Kidney tubule cell (primary cell): ENCODE data around the gene SPARC.

ENCODE experiments used
- DNase-seq: peaks from one replicate; pipeline ENCODE4 v3.0.0-alpha.2; 2018; ENCODE audit warnings: low spot score

The SPARC gene

GRCh38 chr5:151678713-151679112 lies 8.0 kb downstream of the SPARC start:
- no peak for DNase-seq

- no peak for DNase-seq
Observed at GRCh38 chr5:151677776-151678545, 8.8 kb downstream of the SPARC start.

DNA sequence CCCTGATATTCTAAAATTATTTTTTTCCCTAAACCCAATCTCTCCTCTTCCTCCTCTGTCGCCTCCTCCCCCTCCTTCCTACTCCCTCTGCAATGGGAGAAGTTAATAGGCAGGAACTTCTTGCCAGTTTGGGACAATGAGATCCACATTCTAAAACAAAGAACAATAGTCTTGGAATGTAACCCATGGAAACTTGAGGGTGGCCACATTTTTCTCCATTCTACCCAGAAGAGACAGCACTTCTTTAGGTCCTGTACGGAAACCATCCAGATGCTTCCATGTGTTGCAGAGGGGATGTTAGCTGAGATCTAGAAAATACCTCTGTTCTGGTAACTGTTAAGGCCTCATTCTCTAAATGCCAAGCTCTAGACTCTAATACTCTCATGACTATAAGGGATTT lies 10.0 kb downstream of the SPARC start:
- DNase-seq, result no peak

GRCh38 chr5:151676314-151676712 lies 10.4 kb downstream of the SPARC start:
- DNase-seq, result no peak

GRCh38 chr5:151675611-151676313 lies 11.0 kb downstream of the SPARC start:
- peak; percentile 76 for DNase-seq

DNA sequence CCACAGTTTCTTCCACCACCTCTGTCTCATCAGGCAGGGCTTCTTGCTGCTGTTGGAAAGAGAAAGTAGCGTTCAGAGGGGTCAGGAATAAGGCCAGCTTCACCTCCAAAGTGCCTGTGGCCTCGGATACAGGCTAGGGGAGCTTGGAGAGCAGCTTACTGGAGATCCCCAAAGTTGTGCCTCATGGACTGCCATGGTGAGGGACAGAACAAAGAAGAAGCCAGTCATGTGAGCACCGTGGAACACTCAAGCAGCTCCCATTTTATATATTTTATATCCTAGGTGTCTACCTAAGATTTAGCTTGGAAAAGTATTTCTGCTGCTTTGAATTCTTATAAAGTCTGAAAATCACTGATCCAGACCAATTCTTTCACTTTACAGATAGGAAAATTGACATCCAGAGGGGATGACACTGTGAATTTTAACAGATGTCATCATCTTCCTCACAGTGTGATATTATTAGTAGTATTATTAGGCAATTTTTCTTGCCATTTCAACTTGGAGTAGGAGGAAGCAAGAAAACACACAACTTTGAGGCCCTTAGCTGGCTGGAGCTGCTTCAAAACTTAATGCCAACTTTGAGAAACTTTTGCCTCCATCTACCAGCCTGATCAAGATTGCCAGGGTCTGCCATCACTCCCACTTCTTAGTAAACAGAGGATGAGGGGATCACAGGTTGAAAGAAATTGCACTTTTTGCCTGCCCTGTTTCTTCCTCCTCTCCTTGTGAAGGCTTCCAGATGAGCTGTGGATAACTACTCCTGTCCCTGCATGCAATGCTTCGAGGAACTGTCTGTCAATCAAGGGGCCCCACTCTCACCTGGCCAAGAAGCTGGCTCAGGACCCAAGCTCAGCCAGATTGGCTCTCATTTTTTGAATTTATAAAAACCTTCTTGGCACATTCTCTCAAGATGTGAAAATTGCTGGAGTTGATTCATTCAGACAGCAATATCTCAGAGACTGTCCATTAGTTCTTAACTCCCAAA lies 11.8 kb downstream of the SPARC start:
- no peak for DNase-seq

- no peak for DNase-seq
Observed at GRCh38 chr5:151673421-151673820, 13.3 kb downstream of the SPARC start.

- DNase-seq, result no peak
Observed at GRCh38 chr5:151672516-151672915, 14.2 kb downstream of the SPARC start.

DNA sequence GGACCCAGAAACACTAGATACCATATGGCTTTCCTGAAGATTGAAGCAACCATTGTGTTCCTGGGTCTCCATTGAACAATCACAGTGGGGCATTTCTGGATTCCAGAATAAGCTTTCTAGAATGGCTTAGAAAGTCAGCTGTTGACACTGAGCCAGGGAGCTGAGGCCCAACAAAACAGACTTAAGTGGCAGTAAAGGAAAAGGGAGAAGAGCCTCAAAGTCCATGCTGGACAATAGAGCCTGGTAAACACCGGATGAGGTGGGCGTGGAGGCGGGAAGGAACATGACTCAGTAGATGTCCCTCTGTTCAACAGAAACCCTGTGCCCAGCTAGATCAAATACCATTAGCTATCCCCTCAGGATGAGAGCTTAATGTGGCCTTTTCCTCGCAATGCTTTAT lies 14.8 kb downstream of the SPARC start:
- DNase-seq, result no peak

DNA sequence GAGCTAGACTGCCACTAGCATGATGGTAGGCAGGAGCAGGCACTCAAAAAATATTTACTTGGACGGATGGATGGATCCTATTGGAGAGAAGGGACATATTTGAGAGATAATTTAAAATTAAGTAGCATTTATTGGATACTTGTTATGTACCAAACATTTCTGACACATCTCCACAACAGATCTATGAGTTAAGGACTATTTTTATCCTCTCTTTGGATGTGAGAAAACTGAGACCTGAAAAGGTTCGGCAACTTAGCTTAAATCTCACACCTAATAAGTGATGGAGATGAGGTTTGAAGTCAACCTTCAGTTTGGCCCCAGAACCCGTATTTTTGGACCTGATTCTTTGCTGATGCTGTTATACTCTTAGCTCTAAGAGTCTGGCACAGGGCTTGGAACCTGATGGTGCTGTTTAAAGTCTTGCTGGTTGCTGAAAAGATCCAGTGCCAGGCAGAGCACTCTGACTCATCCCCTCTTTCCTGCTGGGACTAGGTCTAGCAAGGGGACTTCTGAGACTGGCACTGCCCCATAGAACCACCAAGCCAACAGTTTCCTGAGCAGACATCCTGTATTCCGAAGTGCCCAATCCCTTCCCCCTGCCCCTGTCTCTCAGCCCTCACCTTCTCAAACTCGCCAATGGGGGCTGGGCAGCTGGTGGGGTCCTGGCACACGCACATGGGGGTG lies 15.6 kb downstream of the SPARC start:
- DNase-seq, result peak; percentile 44

- DNase-seq, result no peak
Observed at GRCh38 chr5:151670083-151670686, 16.5 kb downstream of the SPARC start.

GRCh38 chr5:151667083-151667482 lies 19.6 kb downstream of the SPARC start:
- no peak for DNase-seq

DNA sequence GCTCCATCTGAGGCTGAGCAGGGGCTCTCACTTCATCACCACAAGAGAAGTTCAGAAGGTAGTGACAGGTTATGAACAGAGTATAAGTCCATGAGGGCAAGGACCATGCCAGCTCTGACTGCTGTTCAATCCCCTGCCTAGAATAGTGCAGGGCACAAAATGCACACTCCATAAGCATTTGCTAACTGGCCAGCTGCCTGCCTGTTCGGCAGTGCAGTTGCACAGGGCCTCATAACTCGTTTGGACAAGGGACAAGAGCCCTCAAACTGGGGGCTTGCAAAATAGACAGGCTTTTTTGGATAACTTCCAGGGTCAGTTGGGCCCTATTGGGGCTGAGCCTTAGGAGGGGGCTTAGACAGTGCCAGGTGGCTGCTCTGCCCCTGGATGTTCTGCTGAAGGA lies 21.1 kb downstream of the SPARC start:
- no peak for DNase-seq

- no peak for DNase-seq
Observed at GRCh38 chr5:151664694-151665585, 21.8 kb downstream of the SPARC start.

DNA sequence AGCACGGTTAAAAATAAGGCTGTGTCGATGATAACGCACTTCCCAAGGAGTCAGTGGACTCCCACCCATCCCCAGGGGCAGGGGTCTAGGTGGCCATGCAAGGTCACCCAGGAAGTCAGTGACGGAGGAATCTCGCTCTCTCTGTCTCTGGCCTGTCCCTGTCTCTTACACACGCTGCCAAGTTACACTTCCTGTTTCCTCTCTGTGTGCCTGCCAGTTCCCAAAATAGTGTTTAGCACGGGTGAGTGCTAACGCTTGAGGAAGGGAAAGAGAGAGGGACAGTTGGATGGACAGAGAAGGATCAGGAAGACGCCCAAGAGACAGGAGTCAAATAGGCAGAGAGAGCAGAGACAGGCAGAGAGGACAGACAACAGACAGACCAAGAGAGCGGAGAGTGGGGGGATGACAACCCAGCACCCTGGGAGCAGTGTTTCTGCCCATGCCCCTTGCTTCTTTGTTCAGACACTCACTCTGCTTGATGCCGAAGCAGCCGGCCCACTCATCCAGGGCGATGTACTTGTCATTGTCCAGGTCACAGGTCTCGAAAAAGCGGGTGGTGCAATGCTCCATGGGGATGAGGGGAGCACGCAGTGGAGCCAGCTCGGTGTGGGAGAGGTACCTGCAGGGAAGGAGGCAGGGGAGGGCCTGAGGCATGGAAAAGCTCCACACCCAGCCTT lies 23.0 kb downstream of the SPARC start:
- no peak for DNase-seq

DNA sequence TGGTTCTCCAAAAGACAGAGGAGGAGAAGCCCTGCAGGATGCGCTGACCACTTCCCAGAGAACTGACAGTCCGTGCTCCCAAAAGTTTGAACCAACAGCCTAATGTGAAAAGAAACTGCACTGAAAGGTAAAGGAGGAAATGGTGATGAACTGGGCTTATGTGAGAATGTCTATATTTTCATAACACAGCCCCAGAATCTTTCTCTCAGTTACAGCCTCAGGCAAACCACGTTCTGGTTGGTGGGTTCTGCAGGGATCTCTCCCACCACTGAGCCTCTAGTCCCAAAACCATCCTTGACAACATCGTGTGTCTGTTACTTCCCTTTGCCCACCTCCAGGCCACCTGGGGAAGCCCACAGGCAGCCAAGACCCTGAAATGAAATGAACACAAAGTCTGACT lies 23.9 kb downstream of the SPARC start:
- no peak for DNase-seq

DNA sequence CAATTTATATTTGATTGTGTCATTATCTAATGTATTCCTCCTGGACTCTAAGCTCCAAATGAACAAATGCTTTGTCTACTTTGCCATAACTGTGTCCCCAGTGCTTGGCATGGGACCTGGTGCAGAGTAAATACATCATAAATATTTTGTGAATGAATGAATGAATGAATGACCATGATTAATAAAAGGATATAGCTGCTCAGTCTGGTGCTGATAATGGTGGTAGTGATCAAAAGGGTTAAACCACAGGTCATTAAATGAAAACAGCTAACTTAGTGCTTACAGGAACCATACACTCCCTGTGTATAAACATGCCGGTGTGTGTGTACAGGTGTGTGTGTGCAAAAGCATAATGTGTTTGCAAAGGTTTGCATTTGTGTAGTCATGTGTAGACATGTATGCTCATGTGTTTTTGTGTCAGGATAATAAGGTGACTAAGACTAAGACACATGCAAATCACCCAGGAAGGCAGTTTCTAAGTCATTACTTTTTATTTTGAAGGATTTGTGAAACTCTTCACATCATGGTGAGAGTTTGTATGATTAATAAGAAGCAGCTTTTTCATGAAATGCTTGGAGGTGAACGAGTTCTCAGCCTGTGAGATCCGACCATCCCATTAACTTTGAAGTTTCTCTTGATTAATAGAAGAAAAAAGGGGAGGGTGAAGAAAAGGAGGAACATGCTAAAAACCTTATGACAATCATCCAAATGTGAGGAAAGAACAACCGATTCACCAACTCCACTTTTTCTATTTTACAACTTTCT lies 24.6 kb downstream of the SPARC start:
- DNase-seq, result no peak

GRCh38 chr5:151660616-151661495 lies 25.9 kb downstream of the SPARC start:
- DNase-seq, result peak; percentile 24
